Activated T-helper 2 cell treated with anti-CD3 and anti-CD28 coated beads, Interferon-gamma antibody, Interleukin-2, Interleukin-4, amounts not matched to agents 10 μg/mL and 5 μg/mL and 100 μg/mL, durations not matched to agents 14 hours and 24 hours and 36 hours (primary cell): ENCODE results near the gene GABRR3. TPM values are rescaled to one million over a fixed set of nuclear protein-coding genes. Genes with fewer than 3 reads are reported as not detected.
A peak's percentile ranks its signal among the peaks of the same experiment; 100 is the strongest.

Source experiments
- DNase-seq: peaks from one replicate; pipeline ENCODE4 v3.0.0; 2021; ENCODE audit warnings: low spot score
- H3K27ac Mint-ChIP-seq: one replicate; pipeline ENCODE4 v1.8.0; 2021; ENCODE audit warnings: mixed read lengths
- H3K27me3 Mint-ChIP-seq: one replicate; pipeline ENCODE4 v1.8.0; 2021; ENCODE audit warnings: low read depth, mixed read lengths
- H3K36me3 Mint-ChIP-seq: one replicate; pipeline ENCODE4 v1.8.0; 2021; ENCODE audit warnings: low read depth, mixed read lengths
- H3K4me1 Mint-ChIP-seq: one replicate; pipeline ENCODE4 v1.8.0; 2021; ENCODE audit warnings: low read depth, mixed read lengths
- H3K4me3 Mint-ChIP-seq: one replicate; pipeline ENCODE4 v1.8.0; 2021; ENCODE audit warnings: low read depth, mild to moderate bottlenecking, moderate library complexity, mixed read lengths
- H3K9me3 Mint-ChIP-seq: one replicate; pipeline ENCODE4 v1.8.0; 2021; ENCODE audit warnings: mixed read lengths
- intact Hi-C: fragments of 100-400 bp; cut with micrococcal nuclease; formaldehyde crosslinking; loops from one replicate; pipeline ENCODE4 v1.15.1; 2023
- total RNA-seq: library from RNA; stranded (reverse); gene quantifications from 2 replicates; pipeline ENCODE4 v1.2.3, GENCODE V29; 2022

GABRR3 gene
- total RNA-seq, result not detected in 2 replicates

GRCh38 chr3:98035208-98035607 is at the start of gene GABRR3:
Gene GABRR3, minus strand, starts transcription at chr3:98035315. Its CDS starts 328 bp downstream, at chr3:98034987.
- intact Hi-C loops, result loop anchor here (5.0 kb wide), 2 partner anchors 63 to 152 kb away; partner anchors contain the start of gene RIOX2
- peaks cover 19% of the 10 kb centered on the region for H3K4me1 Mint-ChIP-seq
- no peak within 1 kb of the TSS for H3K27ac Mint-ChIP-seq
- H3K9me3 Mint-ChIP-seq, result no peaks in the 10 kb centered on the region
- H3K27me3 Mint-ChIP-seq, result peaks cover 4% of the 10 kb centered on the region
- H3K36me3 Mint-ChIP-seq, result no peaks in the 10 kb centered on the region
- H3K4me3 Mint-ChIP-seq, result no peak within 1 kb of the TSS
- no peak for DNase-seq

- DNase-seq, result no peak
- Mint-ChIP-seq H3K27me3 (peaks cover 11% of the 10 kb centered on the region), H3K36me3 (no peaks in the 10 kb centered on the region), H3K4me1 (no peaks in the 10 kb centered on the region), H3K9me3 (no peaks in the 10 kb centered on the region), H3K27ac (no peak overlapping the region), H3K4me3 (no peak overlapping the region)
- intact Hi-C loops, result no loop called here
These were observed 38.4 kb upstream of the GABRR3 start for GRCh38 chr3:98073486-98073885.

GRCh38 chr3:98070840-98071239 is 35.7 kb upstream of the GABRR3 start:
- DNase-seq, result no peak
- no peaks in the 10 kb centered on the region for H3K9me3 Mint-ChIP-seq
- H3K4me3 Mint-ChIP-seq, result no peak overlapping the region
- H3K27me3 Mint-ChIP-seq, result peaks cover 16% of the 10 kb centered on the region
- intact Hi-C loops, result no loop called here
- no peaks in the 10 kb centered on the region for H3K36me3 Mint-ChIP-seq
- no peak overlapping the region for H3K27ac Mint-ChIP-seq
- no peaks in the 10 kb centered on the region for H3K4me1 Mint-ChIP-seq

- Mint-ChIP-seq H3K4me3 (no peak overlapping the region), H3K27ac (no peak overlapping the region), H3K4me1 (no peaks in the 10 kb centered on the region), H3K9me3 (no peaks in the 10 kb centered on the region), H3K27me3 (peaks cover 16% of the 10 kb centered on the region), H3K36me3 (no peaks in the 10 kb centered on the region)
- no peak for DNase-seq
- intact Hi-C loops, result no loop called here
These were observed 33.7 kb upstream of the GABRR3 start for GRCh38 chr3:98068824-98069223.

- no peak for DNase-seq
- Mint-ChIP-seq H3K4me1 (no peaks in the 10 kb centered on the region), H3K36me3 (no peaks in the 10 kb centered on the region), H3K4me3 (no peak overlapping the region), H3K27ac (no peak overlapping the region), H3K9me3 (no peaks in the 10 kb centered on the region), H3K27me3 (peaks cover 17% of the 10 kb centered on the region)
- intact Hi-C loops, result no loop called here
These were observed 23.3 kb upstream of the GABRR3 start for GRCh38 chr3:98058244-98058960.

- Mint-ChIP-seq H3K27me3 (peaks cover 15% of the 10 kb centered on the region), H3K4me1 (no peaks in the 10 kb centered on the region), H3K9me3 (no peaks in the 10 kb centered on the region), H3K4me3 (no peak overlapping the region), H3K27ac (no peak overlapping the region), H3K36me3 (no peaks in the 10 kb centered on the region)
- no peak for DNase-seq
- intact Hi-C loops, result no loop called here
These were observed 22.5 kb upstream of the GABRR3 start for GRCh38 chr3:98057631-98058030.

GRCh38 chr3:98056035-98056434 is 20.9 kb upstream of the GABRR3 start:
- DNase-seq, result no peak
- H3K9me3 Mint-ChIP-seq, result no peaks in the 10 kb centered on the region
- intact Hi-C loops, result no loop called here
- no peaks in the 10 kb centered on the region for H3K36me3 Mint-ChIP-seq
- H3K4me1 Mint-ChIP-seq, result no peaks in the 10 kb centered on the region
- no peak overlapping the region for H3K27ac Mint-ChIP-seq
- peaks cover 14% of the 10 kb centered on the region for H3K27me3 Mint-ChIP-seq
- H3K4me3 Mint-ChIP-seq, result no peak overlapping the region

- no peak for DNase-seq
- Mint-ChIP-seq H3K9me3 (no peaks in the 10 kb centered on the region), H3K4me1 (no peaks in the 10 kb centered on the region), H3K27me3 (peaks cover 23% of the 10 kb centered on the region), H3K27ac (no peak overlapping the region), H3K4me3 (no peak overlapping the region), H3K36me3 (no peaks in the 10 kb centered on the region)
- intact Hi-C loops, result no loop called here
These were observed 14.2 kb upstream of the GABRR3 start for GRCh38 chr3:98049271-98049670.

- H3K27ac Mint-ChIP-seq, result no peak overlapping the region
- peaks cover 26% of the 10 kb centered on the region for H3K27me3 Mint-ChIP-seq
- no peaks in the 10 kb centered on the region for H3K36me3 Mint-ChIP-seq
- intact Hi-C loops, result no loop called here
- H3K4me3 Mint-ChIP-seq, result no peak overlapping the region
- H3K4me1 Mint-ChIP-seq, result no peaks in the 10 kb centered on the region
- no peak for DNase-seq
- no peaks in the 10 kb centered on the region for H3K9me3 Mint-ChIP-seq
These were observed 13.5 kb upstream of the GABRR3 start for GRCh38 chr3:98048586-98048985.

GRCh38 chr3:98041350-98041749 is 6.2 kb upstream of the GABRR3 start:
- Mint-ChIP-seq H3K36me3 (peaks cover 4% of the 10 kb centered on the region), H3K4me3 (no peak overlapping the region), H3K27ac (no peak overlapping the region), H3K4me1 (peaks cover 15% of the 10 kb centered on the region), H3K27me3 (peaks cover 30% of the 10 kb centered on the region), H3K9me3 (peaks cover 11% of the 10 kb centered on the region)
- intact Hi-C loops, result no loop called here
- DNase-seq, result no peak

GRCh38 chr3:98039322-98040024 is 4.4 kb upstream of the GABRR3 start:
- H3K4me3 Mint-ChIP-seq, result peak overlapping the region; percentile 85
- peaks cover 11% of the 10 kb centered on the region for H3K9me3 Mint-ChIP-seq
- peaks cover 15% of the 10 kb centered on the region for H3K4me1 Mint-ChIP-seq
- peaks cover 4% of the 10 kb centered on the region for H3K36me3 Mint-ChIP-seq
- peaks cover 27% of the 10 kb centered on the region for H3K27me3 Mint-ChIP-seq
- DNase-seq, result peak; percentile 77
- peak overlapping the region; percentile 93 for H3K27ac Mint-ChIP-seq
- intact Hi-C loops, result loop anchor here (1.0 to 5.0 kb wide), 8 partner anchors 67 to 777 kb away; partner anchors contain the start of genes CLDND1, CPOX and RIOX2

- intact Hi-C loops, result loop anchor here (1.0 to 5.0 kb wide), 9 partner anchors 67 to 778 kb away; partner anchors contain the start of genes ARL6, CLDND1, CPOX and RIOX2
- Mint-ChIP-seq H3K27me3 (peaks cover 25% of the 10 kb centered on the region), H3K9me3 (peaks cover 11% of the 10 kb centered on the region), H3K36me3 (peaks cover 4% of the 10 kb centered on the region), H3K4me3 (no peak overlapping the region), H3K4me1 (peaks cover 17% of the 10 kb centered on the region), H3K27ac (peak overlapping the region; percentile 93)
- DNase-seq, result no peak
These were observed 3.8 kb upstream of the GABRR3 start for GRCh38 chr3:98038876-98039275.

GRCh38 chr3:98038286-98038685 is 3.2 kb upstream of the GABRR3 start:
- Mint-ChIP-seq H3K27me3 (peaks cover 24% of the 10 kb centered on the region), H3K4me3 (no peak overlapping the region)

More at GRCh38 chr3:98038286-98038685, 3.2 kb upstream of the GABRR3 start:
- Mint-ChIP-seq H3K9me3 (peaks cover 11% of the 10 kb centered on the region), H3K36me3 (peaks cover 4% of the 10 kb centered on the region), H3K4me1 (peaks cover 18% of the 10 kb centered on the region), H3K27ac (peak overlapping the region; percentile 68)
- intact Hi-C loops, result loop anchor here (1.0 to 5.0 kb wide), 7 partner anchors 66 to 779 kb away; partner anchors contain the start of genes ARL6, CPOX and RIOX2
- no peak for DNase-seq
